GM23338 (cell line): ENCODE data around the gene MXRA5. TPM values are rescaled to one million over a fixed set of nuclear protein-coding genes. Genes with fewer than 3 reads are reported as not detected.

Experiments used
- ATAC-seq: fragments of 200-7000 bp; cut with Tn5 transposase; 3 replicates; pipeline ENCODE4 v1.9.1; 2020
- DNase-seq: peaks from one replicate; pipeline ENCODE4 v3.0.0-alpha.2; 2015; ENCODE audit warnings: low spot score
- H2AFZ ChIP-seq: fragments of 200-600 bp; sonication (generic); 2 replicates; pipeline ENCODE4 v1.8.0; 2016; ENCODE audit warnings: antibody characterized with exemption, mild to moderate bottlenecking, moderate library complexity
- H3F3A ChIP-seq: fragments of 200-600 bp; sonication (generic); replicated peaks from 2 replicates; pipeline ENCODE4 v1.8.0; 2017; ENCODE audit warnings: antibody characterized with exemption, mixed run types, low read depth
- H3K27ac ChIP-seq: fragments of 200-600 bp; sonication (generic); 2 replicates; pipeline ENCODE4 v1.6.1; 2016; ENCODE audit warnings: low read depth
- H3K27me3 ChIP-seq: fragments of 200-600 bp; sonication (generic); 2 replicates; pipeline ENCODE4 v1.8.0; 2016; ENCODE audit warnings: mild to moderate bottlenecking, mixed run types, moderate library complexity; ENCODE audit not compliant: insufficient read depth
- H3K36me3 ChIP-seq: fragments of 200-600 bp; sonication (generic); 2 replicates; pipeline ENCODE4 v1.8.0; 2016; ENCODE audit warnings: mild to moderate bottlenecking; ENCODE audit not compliant: insufficient read depth
- H3K4me1 ChIP-seq: fragments of 200-600 bp; sonication (generic); 2 replicates; pipeline ENCODE4 v1.8.0; 2016; ENCODE audit warnings: mild to moderate bottlenecking, moderate library complexity; ENCODE audit not compliant: insufficient read depth
- H3K4me2 ChIP-seq: fragments of 200-600 bp; sonication (generic); 2 replicates; pipeline ENCODE4 v1.7.1; 2017; ENCODE audit warnings: mixed run types
- H3K4me3 ChIP-seq: fragments of 200-600 bp; sonication (generic); 2 replicates; pipeline ENCODE4 v1.6.1; 2016; ENCODE audit warnings: mixed run types
- H3K79me2 ChIP-seq: fragments of 200-600 bp; sonication (generic); replicated peaks from 2 replicates; pipeline ENCODE4 v1.8.0; 2017; ENCODE audit warnings: mild to moderate bottlenecking; ENCODE audit not compliant: insufficient read depth
- H3K9me2 ChIP-seq: fragments of 200-600 bp; sonication (generic); 2 replicates; pipeline ENCODE4 v1.8.0; 2017; ENCODE audit not compliant: insufficient read depth
- H4K20me1 ChIP-seq: fragments of 200-600 bp; sonication (generic); replicated peaks from 2 replicates; pipeline ENCODE4 v1.8.0; 2017; ENCODE audit warnings: mild to moderate bottlenecking; ENCODE audit not compliant: insufficient read depth
- H3K27ac Mint-ChIP-seq: 2 replicates; pipeline ENCODE4 v1.8.0; 2020; ENCODE audit warnings: inconsistent platforms, mild to moderate bottlenecking, moderate library complexity, mixed read lengths
- H3K27me3 Mint-ChIP-seq: 3 replicates; pipeline ENCODE4 v1.8.0; 2022; ENCODE audit warnings: low read depth, mild to moderate bottlenecking, moderate library complexity, mixed read lengths, inconsistent platforms; ENCODE audit not compliant: insufficient read depth, poor library complexity
- H3K36me3 Mint-ChIP-seq: 3 replicates; pipeline ENCODE4 v1.8.0; 2021; ENCODE audit warnings: low read depth, mild to moderate bottlenecking, inconsistent platforms, moderate library complexity, mixed read lengths
- H3K4me1 Mint-ChIP-seq: 3 replicates; pipeline ENCODE4 v1.8.0; 2020; ENCODE audit warnings: mild to moderate bottlenecking, inconsistent platforms, mixed read lengths
- H3K4me3 Mint-ChIP-seq: 3 replicates; pipeline ENCODE4 v1.8.0; 2021; ENCODE audit warnings: moderate library complexity, mild to moderate bottlenecking, inconsistent platforms, mixed read lengths
- H3K9me3 Mint-ChIP-seq: 3 replicates; pipeline ENCODE4 v1.8.0; 2020; ENCODE audit warnings: moderate library complexity, mild to moderate bottlenecking, inconsistent platforms, mixed read lengths
- CREB1 ChIP-seq: fragments of 250-450 bp; sonication (Bioruptor Pico); IDR thresholded peaks from 2 replicates; pipeline ENCODE4 v1.5.0; 2020; ENCODE audit warnings: low read depth, mild to moderate bottlenecking, moderate library complexity
- CTCF ChIP-seq, 2 experiments: fragments of 200-600 bp in 1 of 2; sonication (generic) in 1 of 2; conservative IDR thresholded peaks; 2 replicates each; pipeline versions ENCODE4 v1.5.1 to v1.6.1; 2016 to 2017; ENCODE audit warnings: antibody characterized with exemption in 2 of 2, low read depth in 2 of 2, mild to moderate bottlenecking in 2 of 2, moderate library complexity in 1 of 2
- ETS1 ChIP-seq: IDR thresholded peaks from 2 replicates; pipeline ENCODE4 v1.6.1; 2016; ENCODE audit warnings: antibody characterized with exemption
- EZH2 ChIP-seq: fragments of 200-600 bp; sonication (generic); IDR thresholded peaks from one replicate; pipeline ENCODE4 v1.8.0; 2017; ENCODE audit warnings: antibody characterized with exemption, mild to moderate bottlenecking, low read depth; ENCODE audit not compliant: unreplicated experiment
- EZH2phosphoT487 ChIP-seq: fragments of 200-600 bp; sonication (generic); IDR thresholded peaks from one replicate; pipeline ENCODE4 v1.8.1; 2018; ENCODE audit warnings: antibody characterized with exemption; ENCODE audit not compliant: unreplicated experiment
- JUNB ChIP-seq: IDR thresholded peaks from one replicate; pipeline ENCODE4 v1.6.1; 2016; ENCODE audit warnings: antibody characterized with exemption; ENCODE audit not compliant: unreplicated experiment
- NANOG ChIP-seq: IDR thresholded peaks from 2 replicates; pipeline ENCODE4 v1.6.1; 2016; ENCODE audit warnings: antibody characterized with exemption, borderline replicate concordance
- POLR2AphosphoS5 ChIP-seq: IDR thresholded peaks from 2 replicates; pipeline ENCODE4 v1.6.1; 2016; ENCODE audit warnings: antibody characterized with exemption, low read depth
- REST ChIP-seq: IDR thresholded peaks from one replicate; pipeline ENCODE4 v1.6.1; 2018; ENCODE audit warnings: antibody characterized with exemption; ENCODE audit not compliant: unreplicated experiment
- STAT1 ChIP-seq: IDR thresholded peaks from one replicate; pipeline ENCODE4 v1.6.1; 2016; ENCODE audit warnings: antibody characterized with exemption; ENCODE audit not compliant: unreplicated experiment
- ZNF114 ChIP-seq: fragments of 250-450 bp; sonication (Bioruptor Pico); IDR thresholded peaks from 2 replicates; pipeline ENCODE4 v1.5.0; 2020; ENCODE audit warnings: mild to moderate bottlenecking, moderate library complexity
- ZNF331 ChIP-seq: fragments of 250-450 bp; sonication (Bioruptor Pico); IDR thresholded peaks from 2 replicates; pipeline ENCODE4 v1.5.0; 2020; ENCODE audit warnings: low read depth, mild to moderate bottlenecking, moderate library complexity
- ZNF462 ChIP-seq: fragments of 250-450 bp; sonication (Bioruptor Pico); IDR thresholded peaks from 2 replicates; pipeline ENCODE4 v1.5.0; 2020; ENCODE audit warnings: mild to moderate bottlenecking, moderate library complexity
- polyA plus RNA-seq: library from polyadenylated mRNA; unstranded; fragments of >200 nt; fragmentation: Nextera tagmentation; extraction: Ambion mirVana; gene quantifications from 2 replicates; pipeline ENCODE4 v1.2.1, GENCODE V29; 2016
- total RNA-seq: library from RNA; depleted of rRNA; stranded (reverse); fragments of >200 nt; shearing (Covaris generic); gene quantifications from 2 replicates; pipeline ENCODE4 v1.2.3, GENCODE V29; 2014

MXRA5 gene
- total and polyA plus RNA-seq, 2 experiments from 2014 or later, result 0.45 to 2.6 TPM

GRCh38 chrX:3280706-3281105 lies 65.7 kb downstream of the MXRA5 start:
- Histone ChIP-seq H4K20me1 (no peaks in the 10 kb centered on the region), H3F3A (no peaks in the 10 kb centered on the region), H3K4me3 (no peak overlapping the region), H2AFZ (no peak overlapping the region), H3K79me2 (no peaks in the 10 kb centered on the region), H3K27ac (no peak overlapping the region), H3K27me3 (no peaks in the 10 kb centered on the region), H3K9me2 (no peaks in the 10 kb centered on the region), H3K4me2 (no peak overlapping the region), H3K4me1 (no peaks in the 10 kb centered on the region), H3K36me3 (no peaks in the 10 kb centered on the region)
- H3K4me3 Mint-ChIP-seq, result no peak overlapping the region
- no peaks in the 10 kb centered on the region for H3K4me1 Mint-ChIP-seq
- ATAC-seq (no peak), DNase-seq (no peak)
- peaks cover 4% of the 10 kb centered on the region; the same call in 2 of the 3 replicates for H3K9me3 Mint-ChIP-seq
- no peak overlapping the region for H3K27ac Mint-ChIP-seq
- H3K36me3 Mint-ChIP-seq, result peaks cover 3% of the 10 kb centered on the region; the same call in 1 of the 3 replicates
- no peak for TF ChIP-seq JUNB
- TF ChIP-seq REST, result no peak
- no peak for TF ChIP-seq CREB1 (CRISPR knock-in tag)
- TF ChIP-seq STAT1, result no peak
- TF ChIP-seq ZNF462 (CRISPR knock-in tag), result no peak
- no peak for TF ChIP-seq ZNF114 (CRISPR knock-in tag)
- TF ChIP-seq ZNF331, result no peak
- no peak for TF ChIP-seq EZH2
- TF ChIP-seq ETS1, result no peak
- TF ChIP-seq CTCF (conservative IDR thresholded peaks at IDR 0.05; ENCODE audit: low read depth in 2 of 2), result no peak
- no peak for TF ChIP-seq EZH2phosphoT487
- TF ChIP-seq POLR2AphosphoS5, result no peak
- TF ChIP-seq NANOG, result no peak
- peaks cover 2% of the 10 kb centered on the region for H3K27me3 Mint-ChIP-seq
